Left ventricle myocardium inferior (tissue), 1 donor: ENCODE results near the gene SHISA5. TPM values are rescaled to one million over a fixed set of nuclear protein-coding genes. Genes with fewer than 3 reads are reported as not detected.
A peak's percentile ranks its signal among the peaks of the same experiment; 100 is the strongest.

Source experiments
- DNase-seq: peaks from one replicate; pipeline ENCODE4 v3.0.0-alpha.2; 2020
- H3K27ac ChIP-seq: fragments of 200-600 bp; replicated peaks from 2 replicates; pipeline ENCODE4 v1.8.0; 2021
- H3K27me3 ChIP-seq: fragments of 200-600 bp; 2 replicates; pipeline ENCODE4 v1.8.0; 2021; ENCODE audit warnings: low read depth
- H3K36me3 ChIP-seq: fragments of 200-600 bp; 2 replicates; pipeline ENCODE4 v1.8.0; 2021
- H3K4me1 ChIP-seq: fragments of 200-600 bp; 2 replicates; pipeline ENCODE4 v1.8.0; 2021
- H3K4me3 ChIP-seq: fragments of 200-600 bp; 2 replicates; pipeline ENCODE4 v1.8.0; 2021; ENCODE audit warnings: mild to moderate bottlenecking, moderate library complexity
- H3K9me3 ChIP-seq: fragments of 200-600 bp; replicated peaks from 2 replicates; pipeline ENCODE4 v1.8.0; 2021
- CTCF ChIP-seq: fragments of 200-600 bp; IDR thresholded peaks from 2 replicates; pipeline ENCODE4 v1.8.0; 2021; ENCODE audit warnings: antibody characterized with exemption, mild to moderate bottlenecking, borderline replicate concordance
- intact Hi-C: fragments of 100-400 bp; cut with micrococcal nuclease; formaldehyde crosslinking; loops from one replicate; pipeline ENCODE4 v1.11.0; 2022
- total RNA-seq: library from RNA; stranded (reverse); fragmentation: NEBNext Ultra II Directional; extraction: Animal tissue kit (Norgen Biotek cat#: 25700); gene quantifications from one replicate; pipeline ENCODE4 v1.2.1, GENCODE V29; 2021
- donor health status: DM: no; HTN: yes; CAD: no; lungs with severe emphysema.

Gene SHISA5
- total RNA-seq, 1 donor from 2014 or later: 47.3 TPM

- Histone ChIP-seq H3K9me3 (peaks cover 4% of the 10 kb centered on the region), H3K36me3 (peaks cover 17% of the 10 kb centered on the region), H3K27ac (peak overlapping the region; percentile 96), H3K4me1 (peaks cover 39% of the 10 kb centered on the region), H3K4me3 (peak overlapping the region; percentile 79), H3K27me3 (no peaks in the 10 kb centered on the region)
- intact Hi-C loops: no loop called here
- TF ChIP-seq CTCF: no peak
- DNase-seq: no peak
Observed at GRCh38 chr3:48502121-48502520, 1.9 kb downstream of the SHISA5 start.

GRCh38 chr3:48501196-48501595, 2.8 kb downstream of the SHISA5 start:
- Histone ChIP-seq H3K9me3 (peaks cover 4% of the 10 kb centered on the region), H3K27ac (no peak overlapping the region), H3K36me3 (peaks cover 26% of the 10 kb centered on the region), H3K4me3 (no peak overlapping the region), H3K4me1 (peaks cover 39% of the 10 kb centered on the region), H3K27me3 (no peaks in the 10 kb centered on the region)
- no peak for TF ChIP-seq CTCF
- intact Hi-C loops: no loop called here
- no peak for DNase-seq

GRCh38 chr3:48500656-48501055, 3.3 kb downstream of the SHISA5 start:
- Histone ChIP-seq H3K4me1 (peaks cover 39% of the 10 kb centered on the region), H3K36me3 (peaks cover 32% of the 10 kb centered on the region), H3K27ac (no peak overlapping the region), H3K9me3 (peaks cover 4% of the 10 kb centered on the region), H3K27me3 (no peaks in the 10 kb centered on the region), H3K4me3 (no peak overlapping the region)
- TF ChIP-seq CTCF: no peak
- intact Hi-C loops: no loop called here
- no peak for DNase-seq

- DNase-seq: no peak
- Histone ChIP-seq H3K27ac (no peak overlapping the region), H3K4me3 (no peak overlapping the region), H3K36me3 (peaks cover 37% of the 10 kb centered on the region), H3K4me1 (no peaks in the 10 kb centered on the region), H3K9me3 (peaks cover under 1% of the 10 kb centered on the region), H3K27me3 (no peaks in the 10 kb centered on the region)
- no peak for TF ChIP-seq CTCF
- intact Hi-C loops: no loop called here
Observed at GRCh38 chr3:48493203-48493501, 10.8 kb downstream of the SHISA5 start.

- no peaks in the 10 kb centered on the region for H3K9me3 ChIP-seq
- no peak for DNase-seq
- no peaks in the 10 kb centered on the region for H3K27me3 ChIP-seq
- peaks cover 32% of the 10 kb centered on the region for H3K36me3 ChIP-seq
- no peak for TF ChIP-seq CTCF
- H3K27ac ChIP-seq: no peak overlapping the region
- H3K4me3 ChIP-seq: no peak overlapping the region
- intact Hi-C loops: no loop called here
- no peaks in the 10 kb centered on the region for H3K4me1 ChIP-seq
Observed at GRCh38 chr3:48492461-48493202, 11.3 kb downstream of the SHISA5 start.
